Measurements from ENCODE around the gene PARD6A. TPM values are rescaled to one million over a fixed set of nuclear protein-coding genes. Genes with fewer than 3 reads are reported as not detected.

Gene PARD6A
- total RNA-seq, 1 donor from 2014 or later = 4.7 TPM

- H3K36me3 Mint-ChIP-seq = peaks cover 20% of the 10 kb centered on the region
- H3K4me3 Mint-ChIP-seq = no peak overlapping the region
- no peaks in the 10 kb centered on the region for H3K9me3 Mint-ChIP-seq
- H3K27ac Mint-ChIP-seq = no peak overlapping the region
- peaks cover under 1% of the 10 kb centered on the region for H3K4me1 Mint-ChIP-seq (ENCODE audit: unreplicated experiment)
- no peaks in the 10 kb centered on the region for H3K27me3 Mint-ChIP-seq
- DNase-seq (ENCODE audit: extremely low spot score, unreplicated experiment) = no peak
- TF ChIP-seq, protein P1, sequence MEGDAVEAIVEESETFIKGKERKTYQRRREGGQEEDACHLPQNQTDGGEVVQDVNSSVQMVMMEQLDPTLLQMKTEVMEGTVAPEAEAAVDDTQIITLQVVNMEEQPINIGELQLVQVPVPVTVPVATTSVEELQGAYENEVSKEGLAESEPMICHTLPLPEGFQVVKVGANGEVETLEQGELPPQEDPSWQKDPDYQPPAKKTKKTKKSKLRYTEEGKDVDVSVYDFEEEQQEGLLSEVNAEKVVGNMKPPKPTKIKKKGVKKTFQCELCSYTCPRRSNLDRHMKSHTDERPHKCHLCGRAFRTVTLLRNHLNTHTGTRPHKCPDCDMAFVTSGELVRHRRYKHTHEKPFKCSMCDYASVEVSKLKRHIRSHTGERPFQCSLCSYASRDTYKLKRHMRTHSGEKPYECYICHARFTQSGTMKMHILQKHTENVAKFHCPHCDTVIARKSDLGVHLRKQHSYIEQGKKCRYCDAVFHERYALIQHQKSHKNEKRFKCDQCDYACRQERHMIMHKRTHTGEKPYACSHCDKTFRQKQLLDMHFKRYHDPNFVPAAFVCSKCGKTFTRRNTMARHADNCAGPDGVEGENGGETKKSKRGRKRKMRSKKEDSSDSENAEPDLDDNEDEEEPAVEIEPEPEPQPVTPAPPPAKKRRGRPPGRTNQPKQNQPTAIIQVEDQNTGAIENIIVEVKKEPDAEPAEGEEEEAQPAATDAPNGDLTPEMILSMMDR (conservative IDR thresholded peaks at IDR 0.05) = no peak
Observed at GRCh38 chr16:67637625-67638024, 23.1 kb upstream of the PARD6A start.

- Mint-ChIP-seq H3K4me1 (ENCODE audit: unreplicated experiment) (no peaks in the 10 kb centered on the region), H3K4me3 (no peak overlapping the region), H3K9me3 (no peaks in the 10 kb centered on the region), H3K36me3 (peaks cover 13% of the 10 kb centered on the region), H3K27ac (no peak overlapping the region), H3K27me3 (peaks cover 20% of the 10 kb centered on the region)
- DNase-seq (ENCODE audit: extremely low spot score, unreplicated experiment) = no peak
- TF ChIP-seq, protein P1 (conservative IDR thresholded peaks at IDR 0.05) = no peak
Observed at GRCh38 chr16:67641779-67642708, 18.7 kb upstream of the PARD6A start.

- Mint-ChIP-seq H3K4me1 (ENCODE audit: unreplicated experiment) (no peaks in the 10 kb centered on the region), H3K27me3 (peaks cover 23% of the 10 kb centered on the region), H3K9me3 (no peaks in the 10 kb centered on the region), H3K27ac (no peak overlapping the region), H3K36me3 (peaks cover 7% of the 10 kb centered on the region), H3K4me3 (no peak overlapping the region)
- no peak for DNase-seq (ENCODE audit: extremely low spot score, unreplicated experiment)
- TF ChIP-seq, protein P1 (conservative IDR thresholded peaks at IDR 0.05) = no peak
Observed at GRCh38 chr16:67644038-67644437, 16.7 kb upstream of the PARD6A start.

GRCh38 chr16:67645397-67646121 lies 15.2 kb upstream of the PARD6A start:
- Mint-ChIP-seq H3K4me1 (ENCODE audit: unreplicated experiment) (no peaks in the 10 kb centered on the region), H3K27ac (no peak overlapping the region), H3K36me3 (no peaks in the 10 kb centered on the region), H3K27me3 (peaks cover 30% of the 10 kb centered on the region), H3K9me3 (no peaks in the 10 kb centered on the region), H3K4me3 (no peak overlapping the region)
- DNase-seq (ENCODE audit: extremely low spot score, unreplicated experiment) = no peak
- TF ChIP-seq, protein P1 (conservative IDR thresholded peaks at IDR 0.05) = no peak

DNA sequence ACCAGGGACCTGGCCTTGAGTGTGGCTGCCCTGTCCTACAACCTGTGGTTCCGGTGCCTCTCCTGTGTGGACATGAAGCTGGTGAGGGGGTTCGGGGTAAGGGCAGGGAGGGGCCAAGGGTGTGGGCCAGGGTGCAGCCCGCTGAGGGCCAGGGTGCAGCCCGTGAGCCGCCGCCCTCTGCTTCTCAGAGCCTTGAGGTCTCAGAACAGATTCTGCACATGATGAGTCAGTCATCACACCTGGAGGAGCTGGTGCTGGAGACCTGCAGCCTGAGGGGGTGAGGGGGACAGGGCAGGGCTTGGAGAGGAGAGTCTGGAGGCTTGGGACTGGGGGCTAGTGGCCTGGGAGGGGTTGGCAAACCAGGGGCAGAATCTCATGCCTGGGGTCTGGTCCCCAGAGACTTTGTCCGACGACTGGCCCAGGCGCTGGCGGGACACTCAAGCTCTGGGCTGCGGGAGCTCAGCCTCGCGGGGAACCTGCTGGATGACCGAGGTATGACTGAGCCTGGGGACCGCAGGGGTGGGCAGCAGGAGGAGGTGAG lies 13.6 kb upstream of the PARD6A start:
- Mint-ChIP-seq H3K4me3 (no peak overlapping the region), H3K27ac (no peak overlapping the region), H3K36me3 (no peaks in the 10 kb centered on the region), H3K9me3 (no peaks in the 10 kb centered on the region), H3K27me3 (peaks cover 47% of the 10 kb centered on the region), H3K4me1 (ENCODE audit: unreplicated experiment) (no peaks in the 10 kb centered on the region)
- TF ChIP-seq, protein P1 (conservative IDR thresholded peaks at IDR 0.05) = no peak
- no peak for DNase-seq (ENCODE audit: extremely low spot score, unreplicated experiment)
